ENCODE data around the gene PEX11A.

Gene PEX11A

DNA sequence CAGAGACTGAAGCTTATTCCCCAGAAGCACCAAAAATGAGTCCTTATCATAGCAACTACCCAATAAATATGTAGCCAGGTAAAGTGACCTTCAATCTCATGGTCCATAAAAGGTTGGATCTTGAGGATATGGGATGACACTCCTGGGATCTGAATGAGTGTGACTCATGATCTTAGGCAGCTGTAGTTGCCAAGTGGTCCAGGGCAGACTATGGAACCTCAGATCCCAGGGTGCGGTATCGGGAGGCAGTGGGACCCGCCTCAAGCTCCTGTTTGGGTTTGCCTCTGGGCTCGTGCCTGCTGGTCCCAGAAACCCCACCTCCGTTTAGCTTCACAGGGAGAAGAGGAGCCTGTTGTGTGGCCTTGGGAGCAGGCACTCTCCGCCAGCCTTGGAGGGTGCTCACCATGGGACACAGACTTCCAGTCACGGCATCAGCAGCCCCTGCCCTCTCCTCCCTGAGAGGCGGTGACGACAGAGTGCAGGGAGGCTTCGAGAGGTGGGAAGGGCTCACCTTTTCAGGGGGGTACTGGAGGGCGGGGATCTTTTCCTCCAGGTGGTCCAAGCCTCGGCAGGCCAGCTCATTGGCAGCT, 19.5 kb downstream of the PEX11A start:
- Histone ChIP-seq H3K27me3 (peaks cover 16% of the 10 kb centered on the region), H3K9me3 (no peaks in the 10 kb centered on the region), H3K4me3 (ENCODE audit: low read depth in 1 of 2, low read length in 1 of 2) (no peak overlapping the region), H3K36me3 (no peaks in the 10 kb centered on the region), H3K4me1 (ENCODE audit: control insufficient read depth in 1 of 2, insufficient read depth in 1 of 2, low read depth in 1 of 2, low read length in 1 of 2) (peaks cover 0 to under 1% of the 10 kb centered on the region in 2 experiments), H3K27ac (no peak overlapping the region)
- TF ChIP-seq, protein P1, sequence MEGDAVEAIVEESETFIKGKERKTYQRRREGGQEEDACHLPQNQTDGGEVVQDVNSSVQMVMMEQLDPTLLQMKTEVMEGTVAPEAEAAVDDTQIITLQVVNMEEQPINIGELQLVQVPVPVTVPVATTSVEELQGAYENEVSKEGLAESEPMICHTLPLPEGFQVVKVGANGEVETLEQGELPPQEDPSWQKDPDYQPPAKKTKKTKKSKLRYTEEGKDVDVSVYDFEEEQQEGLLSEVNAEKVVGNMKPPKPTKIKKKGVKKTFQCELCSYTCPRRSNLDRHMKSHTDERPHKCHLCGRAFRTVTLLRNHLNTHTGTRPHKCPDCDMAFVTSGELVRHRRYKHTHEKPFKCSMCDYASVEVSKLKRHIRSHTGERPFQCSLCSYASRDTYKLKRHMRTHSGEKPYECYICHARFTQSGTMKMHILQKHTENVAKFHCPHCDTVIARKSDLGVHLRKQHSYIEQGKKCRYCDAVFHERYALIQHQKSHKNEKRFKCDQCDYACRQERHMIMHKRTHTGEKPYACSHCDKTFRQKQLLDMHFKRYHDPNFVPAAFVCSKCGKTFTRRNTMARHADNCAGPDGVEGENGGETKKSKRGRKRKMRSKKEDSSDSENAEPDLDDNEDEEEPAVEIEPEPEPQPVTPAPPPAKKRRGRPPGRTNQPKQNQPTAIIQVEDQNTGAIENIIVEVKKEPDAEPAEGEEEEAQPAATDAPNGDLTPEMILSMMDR (IDR thresholded peaks at IDR 0.05) = no peak

- no peak overlapping the region for H3K4me3 ChIP-seq (ENCODE audit: low read depth in 1 of 2, low read length in 1 of 2)
- H3K27me3 ChIP-seq = peaks cover 27% of the 10 kb centered on the region
- TF ChIP-seq, protein P1 (IDR thresholded peaks at IDR 0.05) = no peak
- no peaks in the 10 kb centered on the region for H3K36me3 ChIP-seq
- H3K4me1 ChIP-seq (ENCODE audit: control insufficient read depth in 1 of 2, insufficient read depth in 1 of 2, low read depth in 1 of 2, low read length in 1 of 2) = peaks cover 0 to 4% of the 10 kb centered on the region in 2 experiments
- H3K9me3 ChIP-seq = no peaks in the 10 kb centered on the region
- H3K27ac ChIP-seq = no peak overlapping the region
These were observed 20.6 kb downstream of the PEX11A start for GRCh38 chr15:89669941-89670340.

DNA sequence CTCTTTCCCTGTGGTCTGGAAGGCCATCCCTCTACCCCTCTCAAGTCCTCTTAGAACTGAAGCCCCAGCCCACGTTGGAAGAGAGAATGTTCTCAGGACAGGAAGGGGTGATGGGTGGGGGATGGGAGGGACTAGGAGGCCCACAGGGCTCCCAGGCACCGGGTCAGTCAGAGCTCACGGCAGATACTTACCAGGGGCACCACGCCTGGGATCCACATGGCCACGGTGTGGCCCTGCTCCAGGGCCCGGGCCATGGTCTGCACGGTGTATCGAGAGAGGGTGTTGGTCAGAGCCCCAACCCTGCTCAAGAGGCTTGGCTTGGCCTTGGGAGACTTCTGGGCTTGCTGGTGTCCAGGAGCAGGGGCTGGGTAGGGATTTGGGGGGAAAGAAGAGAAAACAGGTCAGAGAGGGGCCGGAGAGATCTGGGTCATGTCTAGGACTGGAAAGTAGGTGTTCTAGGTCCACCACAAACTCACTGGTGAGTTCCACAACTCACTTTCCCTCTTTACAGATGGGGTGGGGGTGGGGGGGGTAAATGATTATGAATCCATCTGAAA, 21.2 kb downstream of the PEX11A start:
- Histone ChIP-seq H3K27ac (no peak overlapping the region), H3K4me1 (ENCODE audit: control insufficient read depth in 1 of 2, insufficient read depth in 1 of 2, low read depth in 1 of 2, low read length in 1 of 2) (peaks cover 0 to 4% of the 10 kb centered on the region in 2 experiments), H3K36me3 (no peaks in the 10 kb centered on the region), H3K27me3 (peaks cover 33% of the 10 kb centered on the region), H3K9me3 (no peaks in the 10 kb centered on the region), H3K4me3 (ENCODE audit: low read depth in 1 of 2, low read length in 1 of 2) (no peak overlapping the region)
- TF ChIP-seq, protein P1 (IDR thresholded peaks at IDR 0.05) = no peak

DNA sequence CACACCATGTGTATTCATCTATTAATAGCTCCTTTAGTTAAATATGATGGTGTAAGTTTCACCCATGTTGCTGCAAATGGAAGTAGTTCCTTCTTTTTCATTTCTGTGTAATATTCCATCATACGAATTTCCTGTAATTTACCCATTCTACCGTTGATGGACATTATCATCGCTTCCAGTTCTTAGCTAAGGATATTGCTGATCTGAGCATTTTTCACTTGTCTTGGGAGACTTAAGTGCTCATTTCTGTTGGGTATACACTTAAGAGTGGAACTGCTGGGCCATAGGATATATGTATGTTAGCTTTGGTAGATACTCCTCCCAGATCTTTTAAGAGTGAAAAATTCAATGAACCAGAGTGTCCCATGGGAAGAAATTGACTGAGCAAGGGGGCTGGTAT, 22.4 kb downstream of the PEX11A start:
- Histone ChIP-seq H3K27ac (no peak overlapping the region), H3K9me3 (no peaks in the 10 kb centered on the region), H3K4me1 (ENCODE audit: control insufficient read depth in 1 of 2, insufficient read depth in 1 of 2, low read depth in 1 of 2, low read length in 1 of 2) (peaks cover 0 to 4% of the 10 kb centered on the region in 2 experiments), H3K36me3 (no peaks in the 10 kb centered on the region), H3K27me3 (peaks cover 36% of the 10 kb centered on the region), H3K4me3 (ENCODE audit: low read depth in 1 of 2, low read length in 1 of 2) (no peak overlapping the region)
- TF ChIP-seq, protein P1 (IDR thresholded peaks at IDR 0.05) = no peak

- Histone ChIP-seq H3K9me3 (no peaks in the 10 kb centered on the region), H3K27me3 (peaks cover 41% of the 10 kb centered on the region), H3K36me3 (no peaks in the 10 kb centered on the region), H3K4me1 (ENCODE audit: control insufficient read depth in 1 of 2, insufficient read depth in 1 of 2, low read depth in 1 of 2, low read length in 1 of 2) (peaks cover 0 to 4% of the 10 kb centered on the region in 2 experiments), H3K4me3 (ENCODE audit: low read depth in 1 of 2, low read length in 1 of 2) (no peak overlapping the region), H3K27ac (no peak overlapping the region)
- TF ChIP-seq, protein P1 (IDR thresholded peaks at IDR 0.05) = no peak
These were observed 22.9 kb downstream of the PEX11A start for GRCh38 chr15:89667706-89667960.

All from neutrophil (primary cell).